ACC112 (cell line): ENCODE results near the gene CREB3L4.

Source experiments
- H2AFZ ChIP-seq: fragments of 200-600 bp; sonication (generic); one replicate; pipeline ENCODE4 v1.6.0; 2017; ENCODE audit warnings: antibody characterized with exemption, low read length; ENCODE audit not compliant: unreplicated experiment
- H3K27ac ChIP-seq: fragments of 200-600 bp; sonication (generic); 2 replicates; pipeline ENCODE4 v1.5.1; 2014; ENCODE audit warnings: low read depth, mild to moderate bottlenecking, antibody characterized with exemption, low read length, moderate library complexity
- H3K27me3 ChIP-seq: fragments of 200-600 bp; sonication (generic); 2 replicates; pipeline ENCODE4 v1.6.1; 2014; ENCODE audit warnings: mild to moderate bottlenecking, antibody characterized with exemption, low read length, moderate library complexity, mixed read lengths; ENCODE audit not compliant: insufficient read depth
- H3K36me3 ChIP-seq: fragments of 200-600 bp; sonication (generic); 2 replicates; pipeline ENCODE4 v1.6.1; 2016; ENCODE audit warnings: mild to moderate bottlenecking, antibody characterized with exemption, low read length, moderate library complexity, mixed read lengths; ENCODE audit not compliant: insufficient read depth
- H3K4me1 ChIP-seq: fragments of 200-600 bp; sonication (generic); one replicate; pipeline ENCODE4 v1.6.1; 2016; ENCODE audit warnings: low read length, mixed read lengths; ENCODE audit not compliant: insufficient read depth, unreplicated experiment, control insufficient read depth
- H3K4me3 ChIP-seq: fragments of 200-600 bp; sonication (generic); 2 replicates; pipeline ENCODE4 v1.5.1; 2014; ENCODE audit warnings: mild to moderate bottlenecking, low read depth, low read length
- H3K79me2 ChIP-seq: fragments of 200-600 bp; sonication (generic); one replicate; pipeline ENCODE4 v1.6.0; 2016; ENCODE audit warnings: low read length; ENCODE audit not compliant: control insufficient read depth, unreplicated experiment, insufficient read depth

The CREB3L4 gene

GRCh38 chr1:153946622-153947241 lies 21.0 kb upstream of the CREB3L4 start, which contains the start of gene DENND4B:
Gene DENND4B (minus strand): TSS chr1:153946718. CDS start chr1:153944374, 2,344 bp downstream.
- Histone ChIP-seq H3K4me3 (peak within 1 kb of the TSS; percentile 87), H3K36me3 (peaks cover 24% of the 10 kb centered on the region), H3K27me3 (no peaks in the 10 kb centered on the region), H2AFZ (peak within 1 kb of the TSS; percentile 85), H3K4me1 (peaks cover 3% of the 10 kb centered on the region), H3K79me2 (peaks cover 19% of the 10 kb centered on the region), H3K27ac (peak within 1 kb of the TSS; percentile 72)

- Histone ChIP-seq H3K36me3 (peaks cover 28% of the 10 kb centered on the region), H2AFZ (no peak overlapping the region), H3K27me3 (no peaks in the 10 kb centered on the region), H3K4me1 (peaks cover 4% of the 10 kb centered on the region), H3K79me2 (peaks cover 23% of the 10 kb centered on the region), H3K4me3 (no peak overlapping the region), H3K27ac (no peak overlapping the region)
These were observed 16.5 kb upstream of the CREB3L4 start for GRCh38 chr1:153951183-153951582.

GRCh38 chr1:153951801-153952200 lies 15.9 kb upstream of the CREB3L4 start:
- H3K27ac ChIP-seq: no peak overlapping the region
- H3K36me3 ChIP-seq: peaks cover 28% of the 10 kb centered on the region
- H3K4me1 ChIP-seq: peaks cover 8% of the 10 kb centered on the region
- H3K79me2 ChIP-seq: peaks cover 29% of the 10 kb centered on the region
- no peak overlapping the region for H2AFZ ChIP-seq
- H3K4me3 ChIP-seq: no peak overlapping the region
- no peaks in the 10 kb centered on the region for H3K27me3 ChIP-seq

- no peak overlapping the region for H2AFZ ChIP-seq
- no peak overlapping the region for H3K4me3 ChIP-seq
- no peaks in the 10 kb centered on the region for H3K27me3 ChIP-seq
- no peak overlapping the region for H3K27ac ChIP-seq
- peaks cover 12% of the 10 kb centered on the region for H3K4me1 ChIP-seq
- peaks cover 44% of the 10 kb centered on the region for H3K79me2 ChIP-seq
- peaks cover 23% of the 10 kb centered on the region for H3K36me3 ChIP-seq
These were observed 13.8 kb upstream of the CREB3L4 start for GRCh38 chr1:153953859-153954365.

GRCh38 chr1:153954826-153955225 lies 12.9 kb upstream of the CREB3L4 start:
- Histone ChIP-seq H3K79me2 (peaks cover 44% of the 10 kb centered on the region), H3K4me1 (peaks cover 13% of the 10 kb centered on the region), H2AFZ (no peak overlapping the region), H3K27me3 (no peaks in the 10 kb centered on the region), H3K27ac (no peak overlapping the region), H3K4me3 (no peak overlapping the region), H3K36me3 (peaks cover 21% of the 10 kb centered on the region)

GRCh38 chr1:153956997-153957715 lies 10.5 kb upstream of the CREB3L4 start:
- H3K27me3 ChIP-seq: no peaks in the 10 kb centered on the region
- H3K79me2 ChIP-seq: peaks cover 54% of the 10 kb centered on the region
- H3K4me1 ChIP-seq: peaks cover 24% of the 10 kb centered on the region
- peak overlapping the region; percentile 89 for H3K4me3 ChIP-seq
- 0 out of 2 replicates have a peak, but pooled peaks cover 5% of the 10 kb centered on the region for H3K36me3 ChIP-seq
- no peak overlapping the region for H2AFZ ChIP-seq
- 0 out of 2 replicates have a peak overlapping the region, but pooled peaks have one; percentile 69 for H3K27ac ChIP-seq

GRCh38 chr1:153957744-153958110 lies 10.0 kb upstream of the CREB3L4 start:
- Histone ChIP-seq H3K4me1 (peaks cover 27% of the 10 kb centered on the region), H3K27me3 (no peaks in the 10 kb centered on the region), H3K4me3 (peak overlapping the region; percentile 89), H2AFZ (peak overlapping the region; percentile 30), H3K27ac (peak overlapping the region; percentile 69; the same call in 1 of the 2 replicates), H3K36me3 (no peaks in the 10 kb centered on the region), H3K79me2 (peaks cover 60% of the 10 kb centered on the region)

- Histone ChIP-seq H3K27ac (peak within 1 kb of the TSS; percentile 69), H2AFZ (peak within 1 kb of the TSS; percentile 30), H3K36me3 (no peaks in the 10 kb centered on the region), H3K27me3 (no peaks in the 10 kb centered on the region), H3K79me2 (peaks cover 64% of the 10 kb centered on the region), H3K4me1 (peaks cover 27% of the 10 kb centered on the region), H3K4me3 (peak within 1 kb of the TSS; percentile 89)
These were observed 9.4 kb upstream of the CREB3L4 start, which contains the start of gene CRTC2 for GRCh38 chr1:153958111-153958960. Gene CRTC2 (minus strand): TSS chr1:153958612. CDS start chr1:153958497, 115 bp downstream.

- no peaks in the 10 kb centered on the region for H3K36me3 ChIP-seq
- H2AFZ ChIP-seq: no peak overlapping the region
- H3K27ac ChIP-seq: no peak overlapping the region
These were observed 8.8 kb upstream of the CREB3L4 start for GRCh38 chr1:153958961-153959260.

GRCh38 chr1:153959454-153959853 lies 8.2 kb upstream of the CREB3L4 start:
- Histone ChIP-seq H3K36me3 (no peaks in the 10 kb centered on the region), H3K4me3 (no peak overlapping the region), H2AFZ (no peak overlapping the region), H3K4me1 (peaks cover 27% of the 10 kb centered on the region), H3K27ac (no peak overlapping the region), H3K79me2 (peaks cover 54% of the 10 kb centered on the region), H3K27me3 (no peaks in the 10 kb centered on the region)

More at GRCh38 chr1:153958961-153959260, 8.8 kb upstream of the CREB3L4 start:
- H3K79me2 ChIP-seq: peaks cover 59% of the 10 kb centered on the region
- peak overlapping the region; percentile 89; the same call in 1 of the 2 replicates for H3K4me3 ChIP-seq
- H3K27me3 ChIP-seq: no peaks in the 10 kb centered on the region
- H3K4me1 ChIP-seq: peaks cover 27% of the 10 kb centered on the region
